T-helper 17 cell (primary cell): ENCODE data around the gene LMO4. TPM values are rescaled to one million over a fixed set of nuclear protein-coding genes. Genes with fewer than 3 reads are reported as not detected.

Experiments used
- ATAC-seq: fragments of 150-1000 bp; cut with Tn5 transposase; 2 replicates; pipeline ENCODE4 v1.10.0; 2021; ENCODE audit warnings: mild to moderate bottlenecking, moderate library complexity
- DNase-seq, 3 donors: peaks; one replicate each; pipeline versions ENCODE4 v3.0.0 to v3.0.0-alpha.2; 2020 to 2021
- H3K9me3 ChIP-seq: one replicate; pipeline ENCODE4 v1.7.0; 2013; ENCODE audit warnings: low read length, mild to moderate bottlenecking; ENCODE audit not compliant: control insufficient read depth, poor library complexity, severe bottlenecking
- H3K27ac Mint-ChIP-seq: one replicate; pipeline ENCODE4 v1.8.0; 2022; ENCODE audit warnings: mild to moderate bottlenecking, moderate library complexity, mixed read lengths
- H3K27me3 Mint-ChIP-seq: one replicate; pipeline ENCODE4 v1.8.0; 2022; ENCODE audit warnings: mixed read lengths
- H3K36me3 Mint-ChIP-seq: one replicate; pipeline ENCODE4 v1.8.0; 2022; ENCODE audit warnings: low read depth, mixed read lengths
- H3K4me1 Mint-ChIP-seq: one replicate; pipeline ENCODE4 v1.8.0; 2022; ENCODE audit warnings: mild to moderate bottlenecking, mixed read lengths
- H3K4me3 Mint-ChIP-seq: one replicate; pipeline ENCODE4 v1.8.0; 2022; ENCODE audit warnings: mild to moderate bottlenecking, moderate library complexity, mixed read lengths
- total RNA-seq, 4 donors: library from RNA in 2 of 4; stranded (reverse) in 2 of 4; gene quantifications; one replicate each; pipeline ENCODE4 v1.2.3 and lab custom pipeline; 2022 to 2026

LMO4 gene
- total RNA-seq (10 to 100 TPM; 18.2 to 19.9 TPM), total RNA-seq (lab: John Stamatoyannopoulos, UW) (46.2 to 85.5 reads per million in 2 donors)

DNA sequence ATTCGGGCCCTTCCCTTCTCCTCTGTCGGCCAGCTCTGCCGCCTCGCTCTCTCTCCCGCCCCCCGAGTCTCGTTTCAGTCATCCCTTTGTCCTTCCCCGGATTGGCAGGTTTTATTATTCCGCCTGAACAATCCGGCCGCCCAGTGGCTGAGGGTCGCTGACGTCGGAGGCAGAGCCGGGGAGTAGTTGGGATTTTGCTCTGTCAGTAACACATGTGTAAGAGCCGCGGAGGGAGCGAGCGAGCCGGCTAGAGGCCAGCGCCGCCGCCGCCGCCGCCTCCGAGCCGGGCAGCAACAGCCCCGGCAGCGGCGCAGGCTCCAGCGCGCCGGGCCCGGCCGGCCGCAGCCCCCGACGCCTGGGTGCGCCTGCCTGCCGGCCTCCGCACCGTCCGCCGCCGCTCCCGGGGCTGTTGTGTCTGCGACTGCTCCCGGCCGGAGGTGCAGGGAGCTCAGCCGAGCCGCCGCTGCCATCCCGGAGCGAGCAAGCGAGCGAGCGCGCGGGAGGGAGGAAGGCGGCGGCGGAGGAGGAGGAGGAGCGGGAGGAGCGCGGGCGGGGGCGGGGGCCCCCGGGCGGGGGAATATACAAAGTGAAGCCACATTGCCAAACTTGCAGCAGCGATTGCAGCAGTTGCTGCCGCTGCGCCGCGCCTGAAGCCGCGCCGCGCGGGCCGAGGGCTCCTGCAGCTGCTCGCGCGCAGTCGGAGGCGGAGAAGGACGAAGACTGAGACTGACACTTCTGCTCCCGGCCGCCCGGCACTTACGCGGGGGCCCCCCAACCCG lies at the start of gene LMO4:
Gene LMO4 (plus strand): TSS at position 609 of the 779 bp plus-strand sequence. CDS start 3,136 bp downstream, outside the sequence.
- ATAC-seq (peak; percentile 72), DNase-seq (peak; percentile 59 to 73 (median 68))
- Mint-ChIP-seq H3K4me1 (peaks cover 29% of the 10 kb centered on the region), H3K27me3 (no peaks in the 10 kb centered on the region), H3K27ac (peak within 1 kb of the TSS; percentile 92), H3K36me3 (no peaks in the 10 kb centered on the region), H3K4me3 (peak within 1 kb of the TSS; percentile 97)
- no peaks in the 10 kb centered on the region for H3K9me3 ChIP-seq

GRCh38 chr1:87279536-87279875 lies 49.2 kb upstream of the LMO4 start:
- Mint-ChIP-seq H3K4me1 (no peaks in the 10 kb centered on the region), H3K4me3 (no peak overlapping the region), H3K36me3 (peaks cover 2% of the 10 kb centered on the region), H3K27me3 (peaks cover 60% of the 10 kb centered on the region), H3K27ac (no peak overlapping the region)
- DNase-seq (no peak), ATAC-seq (no peak)
- no peaks in the 10 kb centered on the region for H3K9me3 ChIP-seq

DNA sequence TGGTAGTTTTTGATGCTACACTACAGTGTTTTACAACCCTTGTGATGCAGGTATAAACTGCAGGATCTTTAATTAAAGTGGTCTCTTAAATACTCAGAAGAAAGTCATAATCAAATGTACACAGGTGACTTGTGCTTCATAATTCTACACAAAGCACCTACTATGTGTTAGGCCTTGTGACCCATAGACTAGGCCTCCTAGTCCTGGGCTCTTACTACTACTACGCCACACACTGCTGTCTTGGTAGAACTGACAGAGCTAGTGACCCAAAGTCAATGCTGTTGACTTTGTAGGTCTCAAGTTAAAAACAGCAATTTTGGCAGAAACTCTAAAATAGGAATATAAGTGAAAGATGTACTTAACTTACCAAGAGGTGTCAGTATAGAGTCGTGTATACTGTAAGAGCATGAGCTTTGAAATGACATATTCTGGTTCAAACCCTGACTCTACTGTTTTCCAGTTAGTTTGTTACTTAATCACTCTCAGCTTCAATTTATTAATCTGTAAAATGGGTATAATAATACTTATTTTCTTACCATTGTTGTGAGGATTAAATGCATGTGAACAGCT lies 48.6 kb upstream of the LMO4 start:
- H3K9me3 ChIP-seq, result no peaks in the 10 kb centered on the region
- Mint-ChIP-seq H3K4me1 (no peaks in the 10 kb centered on the region), H3K27me3 (peaks cover 55% of the 10 kb centered on the region), H3K36me3 (peaks cover 2% of the 10 kb centered on the region), H3K4me3 (no peak overlapping the region), H3K27ac (no peak overlapping the region)
- DNase-seq (no peak), ATAC-seq (no peak)

DNA sequence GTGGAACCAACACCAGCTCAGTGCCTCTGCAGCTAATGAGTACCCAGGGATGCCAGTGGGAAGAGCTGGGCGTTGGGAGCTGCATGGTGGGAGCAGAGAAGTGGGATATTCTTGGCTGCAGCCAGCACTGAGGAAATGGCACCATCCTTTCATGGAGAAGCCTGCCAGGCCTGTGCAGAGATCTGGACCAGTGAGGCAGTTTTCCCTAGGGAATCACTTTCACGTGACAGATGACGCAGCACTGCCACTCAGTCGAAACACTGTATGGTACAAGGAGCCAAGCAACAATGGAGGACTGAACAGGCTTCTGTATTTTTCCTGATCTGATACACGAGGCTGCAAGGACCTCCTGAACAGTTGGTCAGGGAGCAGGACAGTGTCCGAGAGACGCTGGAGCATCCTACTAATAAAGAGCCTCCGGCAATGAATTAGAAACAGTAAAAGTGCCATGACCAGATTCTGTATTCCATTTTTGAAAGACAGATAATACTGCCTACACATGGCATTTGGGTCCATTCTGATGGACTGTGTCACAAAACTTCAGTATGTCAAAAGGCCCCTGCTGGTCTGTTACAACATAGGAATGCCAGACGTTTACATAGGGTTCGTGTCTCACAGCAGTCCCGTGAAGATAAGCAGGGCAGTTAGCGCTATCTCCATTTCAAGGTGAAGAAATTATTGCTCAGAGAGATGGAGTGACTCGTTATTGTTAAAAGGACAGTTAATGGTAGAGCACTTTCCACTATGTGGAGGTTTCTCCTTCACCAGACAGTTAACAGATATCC lies 44.0 kb upstream of the LMO4 start:
- ATAC-seq (no peak), DNase-seq (no peak)
- Mint-ChIP-seq H3K36me3 (peaks cover 2% of the 10 kb centered on the region), H3K27me3 (peaks cover 34% of the 10 kb centered on the region), H3K4me3 (no peak overlapping the region), H3K27ac (no peak overlapping the region), H3K4me1 (peaks cover 2% of the 10 kb centered on the region)
- H3K9me3 ChIP-seq, result no peaks in the 10 kb centered on the region

DNA sequence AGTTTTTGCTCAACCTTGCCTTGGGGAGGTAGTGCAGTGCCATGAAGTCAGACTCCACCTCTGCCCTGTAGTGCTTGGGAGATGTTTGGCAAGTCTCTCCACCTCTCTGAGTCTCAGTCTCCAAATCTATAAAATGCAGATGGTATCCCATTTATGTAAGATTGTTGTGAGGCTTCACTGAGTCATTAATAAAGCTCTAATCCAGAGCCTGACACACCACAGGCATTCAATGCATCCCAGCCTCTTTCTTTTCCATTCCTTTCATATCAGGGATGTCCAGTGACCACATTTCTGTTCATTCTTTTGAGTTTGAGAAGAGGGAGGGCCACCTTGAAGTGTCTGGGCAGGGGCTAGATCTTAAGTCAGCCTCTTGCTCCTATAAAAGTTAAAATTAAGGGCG lies 37.6 kb upstream of the LMO4 start:
- Mint-ChIP-seq H3K27ac (no peak overlapping the region), H3K36me3 (no peaks in the 10 kb centered on the region), H3K27me3 (peaks cover 35% of the 10 kb centered on the region), H3K4me1 (peaks cover 5% of the 10 kb centered on the region), H3K4me3 (no peak overlapping the region)
- no peak for ATAC-seq
- no peaks in the 10 kb centered on the region for H3K9me3 ChIP-seq
- DNase-seq, result no peak

GRCh38 chr1:87292684-87293493 lies 35.8 kb upstream of the LMO4 start:
- ATAC-seq (peak; percentile 57), DNase-seq (peak; percentile 13 to 45 (median 39))

DNA sequence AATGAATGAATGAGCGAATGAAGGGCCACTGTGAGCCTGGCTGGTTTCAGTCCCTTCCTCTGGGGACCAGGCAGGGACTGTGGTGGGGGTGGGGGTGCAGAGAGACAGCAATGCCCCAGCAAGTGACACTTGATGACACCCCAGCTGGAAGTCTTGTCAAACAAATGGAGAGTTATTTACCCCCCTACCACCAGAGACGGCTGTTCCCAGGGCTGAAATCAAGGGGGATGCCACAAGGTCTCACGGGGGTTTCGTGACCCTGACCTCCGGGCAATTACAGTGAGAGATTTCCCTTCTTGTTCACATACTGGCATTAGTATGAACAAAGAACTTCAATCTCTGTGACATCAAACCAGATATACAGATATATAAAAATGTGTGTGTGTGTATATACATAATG lies 34.0 kb upstream of the LMO4 start:
- H3K4me1 Mint-ChIP-seq, result peaks cover 10% of the 10 kb centered on the region
- no peak for DNase-seq
- H3K36me3 Mint-ChIP-seq, result no peaks in the 10 kb centered on the region
- ATAC-seq, result no peak
- no peak overlapping the region for H3K4me3 Mint-ChIP-seq
- H3K27me3 Mint-ChIP-seq, result peaks cover 24% of the 10 kb centered on the region
- H3K27ac Mint-ChIP-seq, result peak overlapping the region; percentile 45
- H3K9me3 ChIP-seq, result no peaks in the 10 kb centered on the region

More at GRCh38 chr1:87292684-87293493, 35.8 kb upstream of the LMO4 start:
- no peak overlapping the region for H3K27ac Mint-ChIP-seq
- H3K9me3 ChIP-seq, result no peaks in the 10 kb centered on the region
- no peaks in the 10 kb centered on the region for H3K36me3 Mint-ChIP-seq
- peaks cover 39% of the 10 kb centered on the region for H3K27me3 Mint-ChIP-seq
- no peak overlapping the region for H3K4me3 Mint-ChIP-seq
- peaks cover 7% of the 10 kb centered on the region for H3K4me1 Mint-ChIP-seq

GRCh38 chr1:87295445-87296110 lies 33.1 kb upstream of the LMO4 start:
- no peak overlapping the region for H3K4me3 Mint-ChIP-seq
- peaks cover 9% of the 10 kb centered on the region for H3K4me1 Mint-ChIP-seq
- H3K27ac Mint-ChIP-seq, result no peak overlapping the region
- H3K27me3 Mint-ChIP-seq, result peaks cover 15% of the 10 kb centered on the region
- no peaks in the 10 kb centered on the region for H3K9me3 ChIP-seq
- ATAC-seq (no peak), DNase-seq (no peak)
- H3K36me3 Mint-ChIP-seq, result no peaks in the 10 kb centered on the region

- no peak for ATAC-seq
Observed at GRCh38 chr1:87296206-87296605, 32.5 kb upstream of the LMO4 start.

DNA sequence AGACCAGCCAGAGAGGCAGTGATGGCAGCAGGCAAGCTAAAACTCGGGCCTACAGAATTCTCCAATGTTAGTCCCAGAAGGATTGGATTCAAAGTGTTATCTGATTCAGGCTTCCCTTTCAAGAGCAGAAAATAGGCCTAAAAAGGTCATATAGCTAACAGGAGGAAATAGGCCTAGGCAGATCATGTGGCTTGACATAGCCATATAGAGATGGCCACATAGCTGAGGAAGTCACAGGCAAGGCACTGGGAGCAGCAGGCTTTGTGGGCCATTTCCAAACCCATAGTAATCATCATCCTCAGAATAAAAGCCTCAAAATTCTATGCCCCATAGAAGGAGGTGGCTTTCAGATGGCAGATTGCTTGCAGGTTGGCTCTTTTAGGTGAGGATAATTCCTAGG lies 29.0 kb upstream of the LMO4 start:
- ATAC-seq (no peak), DNase-seq (no peak)
- Mint-ChIP-seq H3K36me3 (no peaks in the 10 kb centered on the region), H3K4me1 (peaks cover 8% of the 10 kb centered on the region), H3K4me3 (no peak overlapping the region), H3K27me3 (peaks cover 14% of the 10 kb centered on the region), H3K27ac (no peak overlapping the region)
- H3K9me3 ChIP-seq, result no peaks in the 10 kb centered on the region

More at GRCh38 chr1:87296206-87296605, 32.5 kb upstream of the LMO4 start:
- no peak for DNase-seq
- Mint-ChIP-seq H3K4me3 (no peak overlapping the region), H3K36me3 (no peaks in the 10 kb centered on the region), H3K4me1 (peaks cover 8% of the 10 kb centered on the region), H3K27me3 (peaks cover 10% of the 10 kb centered on the region), H3K27ac (no peak overlapping the region)
- no peaks in the 10 kb centered on the region for H3K9me3 ChIP-seq

DNA sequence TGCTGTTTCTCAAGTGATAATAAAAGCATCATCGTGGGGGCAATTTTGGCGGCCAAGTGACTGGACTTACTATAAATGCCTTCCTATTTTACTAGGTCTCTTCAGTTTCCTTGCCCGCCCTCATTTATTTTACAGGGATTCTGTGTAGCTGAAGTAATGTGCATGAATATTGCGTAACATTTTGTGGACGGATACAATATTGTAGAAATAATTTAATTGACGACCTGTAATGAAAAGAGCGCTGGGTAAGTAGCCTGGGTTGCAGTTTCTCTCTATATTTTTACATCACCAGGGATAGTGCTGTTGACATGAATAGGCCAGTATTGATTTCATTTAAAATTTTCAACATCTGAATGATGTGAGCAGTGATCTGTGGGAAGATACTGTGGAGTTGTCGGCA lies 28.1 kb upstream of the LMO4 start:
- H3K9me3 ChIP-seq, result no peaks in the 10 kb centered on the region
- H3K27me3 Mint-ChIP-seq, result peaks cover 20% of the 10 kb centered on the region
- H3K27ac Mint-ChIP-seq, result no peak overlapping the region
- DNase-seq, result no peak
- H3K36me3 Mint-ChIP-seq, result no peaks in the 10 kb centered on the region
- peaks cover 8% of the 10 kb centered on the region for H3K4me1 Mint-ChIP-seq
- H3K4me3 Mint-ChIP-seq, result no peak overlapping the region
- no peak for ATAC-seq

DNA sequence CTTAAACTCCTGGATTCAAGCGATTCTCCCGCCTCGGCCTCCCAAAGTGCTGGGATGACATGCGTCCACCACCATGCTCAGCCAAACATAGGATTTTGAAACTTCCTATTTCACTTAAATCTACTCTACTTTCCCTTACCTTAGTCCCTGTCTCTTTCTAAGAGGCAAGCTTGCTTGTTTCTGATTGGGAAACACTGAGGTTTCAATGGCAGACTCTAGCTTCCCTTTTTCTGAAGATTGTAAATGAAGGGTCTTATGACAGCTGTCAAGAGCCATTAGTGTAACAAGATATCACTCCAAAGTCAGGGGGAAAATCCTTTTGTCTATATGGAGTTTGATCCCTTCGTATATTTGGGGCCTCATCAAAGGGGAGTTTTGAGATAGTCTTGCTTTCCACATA lies 23.5 kb upstream of the LMO4 start:
- DNase-seq (no peak), ATAC-seq (no peak)
- Mint-ChIP-seq H3K27ac (no peak overlapping the region), H3K27me3 (peaks cover 36% of the 10 kb centered on the region), H3K4me3 (no peak overlapping the region), H3K36me3 (peaks cover 2% of the 10 kb centered on the region), H3K4me1 (no peaks in the 10 kb centered on the region)
- H3K9me3 ChIP-seq, result no peaks in the 10 kb centered on the region
